Neural cell (in vitro differentiated cells): Measurements from ENCODE around the gene EXD3. TPM values are rescaled to one million over a fixed set of nuclear protein-coding genes. Genes with fewer than 3 reads are reported as not detected.

Source experiments
- H2AFZ ChIP-seq: fragments of 200-600, 300-800 bp; sonication (generic), shearing (Covaris generic); 2 replicates; pipeline ENCODE4 v1.6.0; 2014; ENCODE audit warnings: low read depth, mild to moderate bottlenecking, antibody characterized with exemption, low read length, moderate library complexity
- H3F3A ChIP-seq: fragments of 200-600 bp; shearing (Covaris generic); 2 replicates; pipeline ENCODE4 v1.6.1; 2016; ENCODE audit warnings: mild to moderate bottlenecking, moderate library complexity, mixed read lengths, antibody characterized with exemption, low read length; ENCODE audit not compliant: insufficient read depth, poor library complexity, severe bottlenecking
- H3K27ac ChIP-seq: fragments of 200-600, 300-800 bp; sonication (generic), shearing (Covaris generic); 2 replicates; pipeline ENCODE4 v1.5.1; 2014; ENCODE audit warnings: mild to moderate bottlenecking, low read length, moderate library complexity
- H3K27me3 ChIP-seq: fragments of 300-800, 200-600 bp; sonication (generic), shearing (Covaris generic); 2 replicates; pipeline ENCODE4 v1.6.0; 2014; ENCODE audit warnings: mild to moderate bottlenecking, low read depth, low read length, moderate library complexity; ENCODE audit not compliant: insufficient read depth
- H3K36me3 ChIP-seq: fragments of 300-800, 200-600 bp; sonication (generic), shearing (Covaris generic); 2 replicates; pipeline ENCODE4 v1.5.1; 2014; ENCODE audit warnings: mild to moderate bottlenecking, antibody characterized with exemption, low read length, moderate library complexity; ENCODE audit not compliant: insufficient read depth
- H3K4me2 ChIP-seq: fragments of 300-800, 200-600 bp; sonication (generic), shearing (Covaris generic); 2 replicates; pipeline ENCODE4 v1.6.0; 2014; ENCODE audit warnings: mild to moderate bottlenecking, low read length
- H3K4me3 ChIP-seq: fragments of 300-800, 200-600 bp; sonication (generic), shearing (Covaris generic); 2 replicates; pipeline ENCODE4 v1.5.1; 2014; ENCODE audit warnings: mild to moderate bottlenecking, low read length, moderate library complexity
- H3K79me2 ChIP-seq: fragments of 200-600 bp; shearing (Covaris generic); replicated peaks from 2 replicates; pipeline ENCODE4 v1.6.0; 2014; ENCODE audit warnings: mild to moderate bottlenecking, low read length, moderate library complexity; ENCODE audit not compliant: insufficient read depth
- H3K9ac ChIP-seq: fragments of 300-800, 200-600 bp; sonication (generic), shearing (Covaris generic); 2 replicates; pipeline ENCODE4 v1.6.1; 2016; ENCODE audit warnings: mild to moderate bottlenecking, low read length, mixed read lengths
- H3K9me2 ChIP-seq: fragments of 200-600 bp; shearing (Covaris generic); 2 replicates; pipeline ENCODE4 v1.6.1; 2016; ENCODE audit warnings: mild to moderate bottlenecking, low read length, mixed read lengths; ENCODE audit not compliant: insufficient read depth
- H3K9me3 ChIP-seq: fragments of 200-600, 300-800 bp; sonication (generic), shearing (Covaris generic); 2 replicates; pipeline ENCODE4 v1.6.1; 2016; ENCODE audit warnings: mild to moderate bottlenecking, mixed run types, low read length, moderate library complexity, mixed read lengths
- H4K20me1 ChIP-seq: fragments of 200-600 bp; shearing (Covaris generic); 2 replicates; pipeline ENCODE4 v1.6.1; 2016; ENCODE audit warnings: mild to moderate bottlenecking, mixed run types; ENCODE audit not compliant: insufficient read depth
- EP300 ChIP-seq: fragments of 450-650 bp; conservative IDR thresholded peaks from 2 replicates; pipeline ENCODE4 v1.6.1; 2014; ENCODE audit warnings: antibody characterized with exemption, mild to moderate bottlenecking, moderate library complexity; ENCODE audit not compliant: poor library complexity, severe bottlenecking
- EZH2 ChIP-seq: fragments of 200-600, 300-800 bp; shearing (Covaris generic), sonication (generic); IDR thresholded peaks from 2 replicates; pipeline ENCODE4 v1.6.1; 2014; ENCODE audit warnings: antibody characterized with exemption, low read length, borderline replicate concordance, mild to moderate bottlenecking; ENCODE audit not compliant: insufficient read depth, poor library complexity, severe bottlenecking
- MXI1 ChIP-seq: fragments of 450-650 bp; conservative IDR thresholded peaks from 2 replicates; pipeline ENCODE4 v1.6.1; 2014; ENCODE audit warnings: antibody characterized with exemption, mild to moderate bottlenecking; ENCODE audit not compliant: poor library complexity, severe bottlenecking
- POLR2AphosphoS5 ChIP-seq: IDR thresholded peaks from 2 replicates; pipeline ENCODE4 v1.6.1; 2012
- RAD21 ChIP-seq: fragments of 450-650 bp; conservative IDR thresholded peaks from 2 replicates; pipeline ENCODE4 v1.6.1; 2014; ENCODE audit warnings: antibody characterized with exemption, mild to moderate bottlenecking, moderate library complexity
- SMC3 ChIP-seq: fragments of 450-650 bp; conservative IDR thresholded peaks from 2 replicates; pipeline ENCODE4 v1.6.1; 2014; ENCODE audit warnings: antibody characterized with exemption, mild to moderate bottlenecking, moderate library complexity; ENCODE audit not compliant: poor library complexity
- TAF1 ChIP-seq: IDR thresholded peaks from 2 replicates; pipeline ENCODE4 v1.6.1; 2012; ENCODE audit warnings: low read depth
- polyA plus RNA-seq: library from polyadenylated mRNA; depleted of rRNA; stranded (reverse); fragments of >200 nt; gene quantifications from 2 replicates; pipeline ENCODE4 v1.2.3, GENCODE V29; 2014
- TF ChIP-seq, protein P1 (sequence below): fragments of 450-650 bp; IDR thresholded peaks from 2 replicates; pipeline ENCODE4 v1.5.1; 2014; ENCODE audit warnings: antibody characterized with exemption, mild to moderate bottlenecking, moderate library complexity; ENCODE audit not compliant: poor library complexity, severe bottlenecking
- TF ChIP-seq, protein P2 (sequence below): IDR thresholded peaks from 2 replicates; pipeline ENCODE4 v1.6.1; 2012; ENCODE audit warnings: borderline replicate concordance

Gene EXD3
- polyA plus RNA-seq, 1 donor from 2014 or later, result 32.9 TPM

DNA sequence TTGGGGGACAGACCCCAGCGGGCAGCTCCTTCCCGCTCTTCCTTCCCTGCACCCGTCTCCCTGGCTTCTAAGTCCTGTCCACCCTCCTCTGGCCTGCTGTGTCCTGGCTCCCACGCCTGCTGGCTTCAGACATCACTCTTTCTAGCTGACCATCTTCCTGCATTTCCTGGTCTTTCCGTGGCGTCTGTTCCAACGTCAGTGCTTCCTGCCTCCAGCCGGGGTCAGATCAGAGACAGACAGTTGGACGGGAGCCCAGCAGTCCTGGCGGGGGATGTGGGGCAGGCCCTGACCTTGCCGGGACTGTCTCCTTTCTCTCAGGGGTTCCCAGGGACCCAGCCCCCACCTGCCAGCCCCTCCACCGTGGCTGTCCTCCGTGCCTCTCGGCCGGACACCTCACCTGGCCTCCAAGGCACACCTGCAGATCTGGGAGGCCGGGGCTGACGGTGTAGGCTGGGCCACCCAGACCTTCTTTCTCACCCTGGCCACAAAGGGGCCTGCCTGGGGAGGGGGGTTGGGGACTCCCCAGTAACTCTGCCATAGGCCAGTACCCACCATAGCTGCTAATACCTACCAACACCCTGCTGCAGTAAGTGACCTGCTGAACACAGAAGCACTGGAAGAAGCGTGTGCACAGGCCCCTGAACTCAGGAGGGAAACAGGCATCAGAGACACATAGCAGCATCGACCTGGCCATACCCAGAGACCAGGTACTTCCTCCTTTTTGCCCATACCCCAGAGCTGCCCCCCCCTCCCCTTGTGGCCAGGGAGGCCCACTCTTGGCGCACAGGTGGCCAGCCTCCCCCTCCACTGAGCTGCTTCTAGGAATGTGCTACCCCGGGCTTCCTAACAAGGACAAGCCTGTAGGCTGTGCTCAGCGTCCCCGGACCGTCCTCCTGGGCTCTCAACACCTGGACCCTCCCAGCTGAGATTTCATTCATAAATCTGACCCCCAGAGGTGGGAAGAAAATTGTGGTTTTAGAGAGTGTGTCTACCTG is 126.0 kb downstream of the EXD3 start:
- H2AFZ ChIP-seq, result no peak overlapping the region
- H3K4me2 ChIP-seq, result no peak overlapping the region
- TF ChIP-seq EZH2, result no peak
- TF ChIP-seq, protein P1, sequence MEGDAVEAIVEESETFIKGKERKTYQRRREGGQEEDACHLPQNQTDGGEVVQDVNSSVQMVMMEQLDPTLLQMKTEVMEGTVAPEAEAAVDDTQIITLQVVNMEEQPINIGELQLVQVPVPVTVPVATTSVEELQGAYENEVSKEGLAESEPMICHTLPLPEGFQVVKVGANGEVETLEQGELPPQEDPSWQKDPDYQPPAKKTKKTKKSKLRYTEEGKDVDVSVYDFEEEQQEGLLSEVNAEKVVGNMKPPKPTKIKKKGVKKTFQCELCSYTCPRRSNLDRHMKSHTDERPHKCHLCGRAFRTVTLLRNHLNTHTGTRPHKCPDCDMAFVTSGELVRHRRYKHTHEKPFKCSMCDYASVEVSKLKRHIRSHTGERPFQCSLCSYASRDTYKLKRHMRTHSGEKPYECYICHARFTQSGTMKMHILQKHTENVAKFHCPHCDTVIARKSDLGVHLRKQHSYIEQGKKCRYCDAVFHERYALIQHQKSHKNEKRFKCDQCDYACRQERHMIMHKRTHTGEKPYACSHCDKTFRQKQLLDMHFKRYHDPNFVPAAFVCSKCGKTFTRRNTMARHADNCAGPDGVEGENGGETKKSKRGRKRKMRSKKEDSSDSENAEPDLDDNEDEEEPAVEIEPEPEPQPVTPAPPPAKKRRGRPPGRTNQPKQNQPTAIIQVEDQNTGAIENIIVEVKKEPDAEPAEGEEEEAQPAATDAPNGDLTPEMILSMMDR, result no peak
- no peak for TF ChIP-seq RAD21
- TF ChIP-seq POLR2AphosphoS5, result no peak
- no peaks in the 10 kb centered on the region for H3K9me2 ChIP-seq
- H3K9me3 ChIP-seq, result no peaks in the 10 kb centered on the region
- H3K79me2 ChIP-seq, result peaks cover 4% of the 10 kb centered on the region
- H3K36me3 ChIP-seq, result no peaks in the 10 kb centered on the region
- no peak overlapping the region for H3K4me3 ChIP-seq
- H3K9ac ChIP-seq, result no peak overlapping the region
- H4K20me1 ChIP-seq, result no peaks in the 10 kb centered on the region
- H3F3A ChIP-seq, result no peaks in the 10 kb centered on the region
- no peak overlapping the region for H3K27ac ChIP-seq
- H3K27me3 ChIP-seq, result no peaks in the 10 kb centered on the region

DNA sequence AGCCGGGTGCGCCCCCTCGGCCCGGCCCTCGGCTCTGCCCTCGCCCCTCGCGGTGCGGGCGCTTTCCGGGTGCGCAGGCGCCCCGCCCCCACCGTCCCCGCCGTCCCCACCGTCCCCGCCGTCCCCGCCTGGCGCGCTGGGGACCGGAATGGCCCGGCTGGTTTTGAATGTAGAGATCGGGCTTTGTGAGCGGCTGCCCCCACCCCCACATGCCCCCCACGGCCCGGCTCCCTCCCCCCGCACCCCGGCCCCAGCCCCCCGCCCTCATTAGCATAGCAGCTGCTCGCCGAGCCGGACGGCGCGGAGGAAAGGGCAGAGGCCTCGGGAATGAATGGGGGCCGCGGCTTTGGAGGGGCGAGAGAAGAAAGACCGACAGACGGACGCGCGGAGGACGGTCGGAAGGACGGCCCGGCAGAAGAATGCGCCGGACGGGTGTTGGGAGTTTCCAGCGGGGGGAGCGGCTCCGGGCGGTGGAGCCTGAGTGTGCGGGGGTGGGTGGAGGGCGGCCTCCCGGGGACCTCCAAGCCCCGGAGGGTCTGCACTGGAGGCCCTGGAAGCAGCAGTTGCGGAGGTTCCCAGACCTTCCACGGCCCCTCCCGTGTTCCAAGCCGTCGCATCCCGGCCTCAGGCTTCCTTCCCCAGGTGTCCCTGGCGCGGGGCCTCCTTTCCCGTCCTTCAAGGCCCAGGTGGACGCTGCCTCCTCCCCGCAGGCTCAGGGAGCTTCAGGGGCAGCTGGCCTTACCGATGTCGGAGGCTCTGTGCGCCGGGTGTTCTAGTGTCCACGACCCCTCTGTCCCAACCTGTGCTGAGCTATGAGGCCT is 126.9 kb downstream of the EXD3 start:
- Histone ChIP-seq H3F3A (no peaks in the 10 kb centered on the region), H3K4me2 (no peak overlapping the region), H3K4me3 (peak overlapping the region; percentile 51), H3K9me2 (no peaks in the 10 kb centered on the region), H3K9me3 (no peaks in the 10 kb centered on the region), H2AFZ (no peak overlapping the region), H4K20me1 (no peaks in the 10 kb centered on the region), H3K9ac (peak overlapping the region; percentile 39), H3K27me3 (no peaks in the 10 kb centered on the region), H3K36me3 (no peaks in the 10 kb centered on the region), H3K79me2 (peaks cover 4% of the 10 kb centered on the region), H3K27ac (no peak overlapping the region)
- TF ChIP-seq SMC3, result no peak
- TF ChIP-seq RAD21, result no peak
- TF ChIP-seq EZH2, result no peak
- no peak for TF ChIP-seq MXI1
- TF ChIP-seq, protein P2, sequence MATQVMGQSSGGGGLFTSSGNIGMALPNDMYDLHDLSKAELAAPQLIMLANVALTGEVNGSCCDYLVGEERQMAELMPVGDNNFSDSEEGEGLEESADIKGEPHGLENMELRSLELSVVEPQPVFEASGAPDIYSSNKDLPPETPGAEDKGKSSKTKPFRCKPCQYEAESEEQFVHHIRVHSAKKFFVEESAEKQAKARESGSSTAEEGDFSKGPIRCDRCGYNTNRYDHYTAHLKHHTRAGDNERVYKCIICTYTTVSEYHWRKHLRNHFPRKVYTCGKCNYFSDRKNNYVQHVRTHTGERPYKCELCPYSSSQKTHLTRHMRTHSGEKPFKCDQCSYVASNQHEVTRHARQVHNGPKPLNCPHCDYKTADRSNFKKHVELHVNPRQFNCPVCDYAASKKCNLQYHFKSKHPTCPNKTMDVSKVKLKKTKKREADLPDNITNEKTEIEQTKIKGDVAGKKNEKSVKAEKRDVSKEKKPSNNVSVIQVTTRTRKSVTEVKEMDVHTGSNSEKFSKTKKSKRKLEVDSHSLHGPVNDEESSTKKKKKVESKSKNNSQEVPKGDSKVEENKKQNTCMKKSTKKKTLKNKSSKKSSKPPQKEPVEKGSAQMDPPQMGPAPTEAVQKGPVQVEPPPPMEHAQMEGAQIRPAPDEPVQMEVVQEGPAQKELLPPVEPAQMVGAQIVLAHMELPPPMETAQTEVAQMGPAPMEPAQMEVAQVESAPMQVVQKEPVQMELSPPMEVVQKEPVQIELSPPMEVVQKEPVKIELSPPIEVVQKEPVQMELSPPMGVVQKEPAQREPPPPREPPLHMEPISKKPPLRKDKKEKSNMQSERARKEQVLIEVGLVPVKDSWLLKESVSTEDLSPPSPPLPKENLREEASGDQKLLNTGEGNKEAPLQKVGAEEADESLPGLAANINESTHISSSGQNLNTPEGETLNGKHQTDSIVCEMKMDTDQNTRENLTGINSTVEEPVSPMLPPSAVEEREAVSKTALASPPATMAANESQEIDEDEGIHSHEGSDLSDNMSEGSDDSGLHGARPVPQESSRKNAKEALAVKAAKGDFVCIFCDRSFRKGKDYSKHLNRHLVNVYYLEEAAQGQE, result no peak
- no peak for TF ChIP-seq EP300
- TF ChIP-seq TAF1, result no peak
- TF ChIP-seq POLR2AphosphoS5, result no peak
- TF ChIP-seq, protein P1, result no peak
